CD4-positive, alpha-beta memory T cell (primary cell): ENCODE measurements around the gene SMAD3. TPM values are rescaled to one million over a fixed set of nuclear protein-coding genes. Genes with fewer than 3 reads are reported as not detected.
"Not testable (repeated sequence)": the region's sequence is repeated elsewhere in the genome, so short reads cannot be mapped to it uniquely, and the experiment has no call there.

Source experiments
- CTCF ChIA-PET: fragments of 350-600 bp; sonication (Branson Sonifier 250); formaldehyde crosslinking; loops from one replicate; lab custom pipeline; 2021; ENCODE audit warnings: inconsistent platforms; ENCODE audit not compliant: partially characterized antibody; lab: Charles Lee
- POLR2A ChIA-PET: fragments of 350-600 bp; sonication (Branson Sonifier 250); formaldehyde crosslinking; loops from one replicate; lab custom pipeline; 2021; ENCODE audit not compliant: partially characterized antibody; lab: Charles Lee
- DNase-seq, 5 donors: peaks; one replicate each; pipeline versions ENCODE4 v3.0.0 to v3.0.0-alpha.2; 2020 to 2022; ENCODE audit warnings: mixed read lengths in 1 of 5
- H3K27ac ChIP-seq: one replicate; pipeline ENCODE4 v1.7.0; 2013; ENCODE audit warnings: low read depth, low read length
- H3K27me3 ChIP-seq: 2 replicates; pipeline ENCODE4 v1.7.0; 2013; ENCODE audit warnings: mild to moderate bottlenecking, low read length, moderate library complexity; ENCODE audit not compliant: insufficient read depth
- H3K36me3 ChIP-seq: 2 replicates; pipeline ENCODE4 v1.7.0; 2013; ENCODE audit warnings: mild to moderate bottlenecking, low read length, moderate library complexity; ENCODE audit not compliant: insufficient read depth
- H3K4me1 ChIP-seq: 2 replicates; pipeline ENCODE4 v1.7.0; 2013; ENCODE audit warnings: mild to moderate bottlenecking, low read length, moderate library complexity; ENCODE audit not compliant: insufficient read depth
- H3K4me3 ChIP-seq, 2 donors: one replicate each; pipeline ENCODE4 v1.7.0; 2013; ENCODE audit warnings: low read length in 2 of 2, mild to moderate bottlenecking in 1 of 2
- H3K9me3 ChIP-seq, 2 donors: one replicate each; pipeline ENCODE4 v1.7.0; 2013; ENCODE audit warnings: low read length in 2 of 2, control low read depth in 1 of 2; ENCODE audit not compliant: control insufficient read depth in 1 of 2
- H3K27ac Mint-ChIP-seq, 7 donors: one replicate each; pipeline ENCODE4 v1.8.0; 2020 to 2021; ENCODE audit warnings: mixed read lengths in 7 of 7, mild to moderate bottlenecking in 6 of 7, inconsistent platforms in 3 of 7, moderate library complexity in 3 of 7
- H3K27me3 Mint-ChIP-seq, 2 donors: one replicate each; pipeline ENCODE4 v1.8.0; 2020 to 2021; ENCODE audit warnings: mixed read lengths in 2 of 2
- H3K36me3 Mint-ChIP-seq, 2 donors: one replicate each; pipeline ENCODE4 v1.8.0; 2020 to 2021; ENCODE audit warnings: mixed read lengths in 2 of 2, inconsistent platforms in 1 of 2, mild to moderate bottlenecking in 1 of 2
- H3K4me1 Mint-ChIP-seq, 4 donors: one replicate each; pipeline ENCODE4 v1.8.0; 2020 to 2021; ENCODE audit warnings: mixed read lengths in 4 of 4, mild to moderate bottlenecking in 1 of 4
- H3K4me3 Mint-ChIP-seq, 8 donors: one replicate each; pipeline ENCODE4 v1.8.0; 2020 to 2021; ENCODE audit warnings: mixed read lengths in 8 of 8, mild to moderate bottlenecking in 7 of 8, moderate library complexity in 6 of 8, inconsistent platforms in 3 of 8
- H3K9me3 Mint-ChIP-seq, 8 donors: one replicate each; pipeline ENCODE4 v1.8.0; 2020 to 2021; ENCODE audit warnings: mixed read lengths in 8 of 8, mild to moderate bottlenecking in 5 of 8, inconsistent platforms in 3 of 8, moderate library complexity in 1 of 8
- intact Hi-C: fragments of 100-400 bp; cut with micrococcal nuclease; formaldehyde crosslinking; loops from one replicate; pipeline ENCODE4 v1.15.1; 2023
- polyA plus RNA-seq, 2 donors: library from polyadenylated mRNA; unstranded; fragments of 300-500 nt; fragmentation: Illumina TruSeq; gene quantifications; one replicate each; pipeline ENCODE4 v1.2.3, GENCODE V29; 2021
- total RNA-seq, 2 experiments: library from RNA; stranded (reverse); gene quantifications; one replicate each; pipeline ENCODE4 v1.2.3, GENCODE V29; 2021

Gene SMAD3
- total and polyA plus RNA-seq, 4 experiments from 2014 or later, result 14.6 to 197 (median 110) TPM

GRCh38 chr15:67075555-67076135 lies 10.2 kb downstream of the SMAD3 start:
- POLR2A ChIA-PET, result interaction anchor here (0.9 to 14.0 kb wide), 4 partner anchors 9 to 53 kb away, joined by 3 to 382 read pairs (median 10); partner anchors contain the start of gene SMAD3
- H3K27ac ChIP-seq, H3K27me3 ChIP-seq, intact Hi-C loops, H3K9me3 Mint-ChIP-seq, H3K27me3 Mint-ChIP-seq, H3K9me3 ChIP-seq, H3K4me3 ChIP-seq, DNase-seq, H3K36me3 ChIP-seq, CTCF ChIA-PET: not testable (repeated sequence)
- peaks cover 99% of the 10 kb centered on the region for H3K4me1 ChIP-seq
- H3K27ac Mint-ChIP-seq, result peak overlapping the region; percentile 59 to 95 (median 88)
- H3K36me3 Mint-ChIP-seq, result peaks cover 27 to 38% of the 10 kb centered on the region in 2 donors
- H3K4me3 Mint-ChIP-seq, result peak overlapping the region in 7 of 8 donors; percentile 44 to 92 (median 74)
- H3K4me1 Mint-ChIP-seq, result peaks cover 66 to 93% (median 82%) of the 10 kb centered on the region in 4 donors

- Mint-ChIP-seq H3K27me3 (no peaks in the 10 kb centered on the region), H3K9me3 (peaks cover 0 to 3% (median 0%) of the 10 kb centered on the region in 8 donors), H3K27ac (peak overlapping the region; percentile 55 to 89 (median 72)), H3K4me3 (peak overlapping the region in 7 of 8 donors; percentile 34 to 73 (median 65)), H3K36me3 (peaks cover 20 to 37% of the 10 kb centered on the region in 2 donors), H3K4me1 (peaks cover 67 to 93% (median 82%) of the 10 kb centered on the region in 4 donors)
- peak overlapping the region; percentile 2 for H3K27ac ChIP-seq
- ChIA-PET POLR2A (interaction anchor here (0.9 to 14.0 kb wide), 4 partner anchors 10 to 52 kb away, joined by 3 to 382 read pairs (median 10); partner anchors contain the start of gene SMAD3), CTCF (no interaction called here)
- intact Hi-C loops, result no loop called here
- no peaks in the 10 kb centered on the region for H3K27me3 ChIP-seq
- H3K4me3 ChIP-seq, result no peak overlapping the region
- peaks cover 3% of the 10 kb centered on the region for H3K36me3 ChIP-seq
- no peak for DNase-seq
- H3K4me1 ChIP-seq, result peaks cover 99% of the 10 kb centered on the region
- no peaks in the 10 kb centered on the region for H3K9me3 ChIP-seq
Measured at GRCh38 chr15:67076147-67076843, 10.9 kb downstream of the SMAD3 start.

GRCh38 chr15:67077641-67078215 lies 12.3 kb downstream of the SMAD3 start:
- DNase-seq, result no peak
- intact Hi-C loops, result no loop called here
- peak overlapping the region; percentile 27 for H3K27ac ChIP-seq
- H3K4me1 ChIP-seq, result peaks cover 99% of the 10 kb centered on the region
- H3K4me3 ChIP-seq, result no peak overlapping the region
- H3K4me3 Mint-ChIP-seq, result peak overlapping the region; percentile 49 to 73 (median 60)
- H3K27ac Mint-ChIP-seq, result peak overlapping the region; percentile 50 to 89 (median 68)
- ChIA-PET POLR2A (interaction anchor here (2.9 to 11.7 kb wide), 4 partner anchors 8 to 42 kb away, joined by 16 to 302 read pairs (median 151); partner anchors contain the start of gene SMAD3), CTCF (interaction anchor here (5.9 kb wide), 1 partner anchor 24 kb away, joined by 38 read pairs; no protein-coding TSS in a partner anchor)
- peaks cover 0 to 3% (median 0%) of the 10 kb centered on the region in 8 donors for H3K9me3 Mint-ChIP-seq
- no peaks in the 10 kb centered on the region for H3K27me3 ChIP-seq
- H3K27me3 Mint-ChIP-seq, result no peaks in the 10 kb centered on the region
- H3K36me3 Mint-ChIP-seq, result peaks cover 16 to 38% of the 10 kb centered on the region in 2 donors
- H3K9me3 ChIP-seq, result no peaks in the 10 kb centered on the region
- H3K4me1 Mint-ChIP-seq, result peaks cover 74 to 98% (median 88%) of the 10 kb centered on the region in 4 donors
- peaks cover 3% of the 10 kb centered on the region for H3K36me3 ChIP-seq

GRCh38 chr15:67079361-67079760 lies 14.0 kb downstream of the SMAD3 start:
- H3K4me1 ChIP-seq, result peaks cover 99% of the 10 kb centered on the region
- no peak overlapping the region for H3K27ac ChIP-seq
- H3K4me3 Mint-ChIP-seq, result peak overlapping the region in 2 of 8 donors; percentile 21 to 70
- H3K9me3 ChIP-seq, result no peaks in the 10 kb centered on the region
- no peaks in the 10 kb centered on the region for H3K27me3 ChIP-seq
- H3K36me3 ChIP-seq, result peaks cover 3% of the 10 kb centered on the region
- ChIA-PET POLR2A (interaction anchor here (0.9 to 11.7 kb wide), 9 partner anchors 9 to 70 kb away, joined by 3 to 302 read pairs (median 5); partner anchors contain the start of gene SMAD3), CTCF (interaction anchor here (2.3 to 6.6 kb wide), 3 partner anchors 9 to 23 kb away, joined by 7 to 71 read pairs (median 38); no protein-coding TSS in a partner anchor)
- no peak overlapping the region for H3K4me3 ChIP-seq
- H3K9me3 Mint-ChIP-seq, result peaks cover 0 to 2% (median 0%) of the 10 kb centered on the region in 8 donors
- peaks cover 74 to 98% (median 89%) of the 10 kb centered on the region in 4 donors for H3K4me1 Mint-ChIP-seq
- intact Hi-C loops, result no loop called here
- peak overlapping the region; percentile 44 to 98 (median 95) for H3K27ac Mint-ChIP-seq
- peaks cover 12 to 40% of the 10 kb centered on the region in 2 donors for H3K36me3 Mint-ChIP-seq
- no peak for DNase-seq
- H3K27me3 Mint-ChIP-seq, result no peaks in the 10 kb centered on the region

GRCh38 chr15:67080118-67080899 lies 14.9 kb downstream of the SMAD3 start:
- ChIA-PET POLR2A (interaction anchor here (0.9 to 11.7 kb wide), 9 partner anchors 10 to 69 kb away, joined by 3 to 302 read pairs (median 5); partner anchors contain the start of gene SMAD3), CTCF (interaction anchor here (1.2 to 6.6 kb wide), 9 partner anchors 10 to 132 kb away, joined by 4 to 71 read pairs (median 6); partner anchors contain the start of gene SMAD3)
- Histone ChIP-seq H3K36me3 (peaks cover 3% of the 10 kb centered on the region), H3K27ac (peak overlapping the region; percentile 58), H3K9me3 (no peaks in the 10 kb centered on the region), H3K4me1 (peaks cover 99% of the 10 kb centered on the region), H3K27me3 (no peaks in the 10 kb centered on the region), H3K4me3 (no peak overlapping the region)
- Mint-ChIP-seq H3K27me3 (no peaks in the 10 kb centered on the region), H3K9me3 (peaks cover 0 to 2% (median 0%) of the 10 kb centered on the region in 8 donors), H3K36me3 (peaks cover 12 to 35% of the 10 kb centered on the region in 2 donors), H3K4me1 (peaks cover 76 to 98% (median 92%) of the 10 kb centered on the region in 4 donors), H3K4me3 (peak overlapping the region in 7 of 8 donors; percentile 19 to 93 (median 72)), H3K27ac (peak overlapping the region; percentile 92 to 98 (median 95))
- intact Hi-C loops, result loop anchor here (5.0 kb wide), 2 partner anchors 52 to 133 kb away; no protein-coding TSS in a partner anchor
- DNase-seq, result no peak

GRCh38 chr15:67080900-67081431 lies 15.6 kb downstream of the SMAD3 start:
- H3K27ac Mint-ChIP-seq, result peak overlapping the region; percentile 92 to 98 (median 95)
- ChIA-PET CTCF (interaction anchor here (0.9 to 6.6 kb wide), 12 partner anchors 10 to 133 kb away, joined by 3 to 71 read pairs (median 5); partner anchors contain the start of gene SMAD3), POLR2A (interaction anchor here (0.9 to 11.7 kb wide), 8 partner anchors 11 to 117 kb away, joined by 3 to 302 read pairs (median 58); partner anchors contain the start of gene SMAD3)
- peak overlapping the region in 7 of 8 donors; percentile 37 to 93 (median 72) for H3K4me3 Mint-ChIP-seq
- peaks cover 2% of the 10 kb centered on the region for H3K36me3 ChIP-seq
- H3K27me3 ChIP-seq, result no peaks in the 10 kb centered on the region
- DNase-seq, result peak in 2 of 5 donors; percentile 32 to 71
- peaks cover 0 to under 1% (median 0%) of the 10 kb centered on the region in 8 donors for H3K9me3 Mint-ChIP-seq
- peaks cover 99% of the 10 kb centered on the region for H3K4me1 ChIP-seq
- peaks cover 10 to 33% of the 10 kb centered on the region in 2 donors for H3K36me3 Mint-ChIP-seq
- peaks cover 79 to 98% (median 92%) of the 10 kb centered on the region in 4 donors for H3K4me1 Mint-ChIP-seq
- no peaks in the 10 kb centered on the region for H3K27me3 Mint-ChIP-seq
- H3K9me3 ChIP-seq, result no peaks in the 10 kb centered on the region
- intact Hi-C loops, result loop anchor here (5.0 kb wide), 2 partner anchors 51 to 134 kb away; no protein-coding TSS in a partner anchor
- no peak overlapping the region for H3K4me3 ChIP-seq
- peak overlapping the region; percentile 58 for H3K27ac ChIP-seq
